HCT116 (cell line): ENCODE measurements around the gene RBM4B. TPM values are rescaled to one million over a fixed set of nuclear protein-coding genes. Genes with fewer than 3 reads are reported as not detected.

ENCODE experiments used
- ATAC-seq: fragments of 200-7000 bp; cut with Tn5 transposase; 2 replicates; pipeline ENCODE4 v1.9.1; 2020; ENCODE audit warnings: mild to moderate bottlenecking, moderate library complexity
- BruUV-seq: library from RNA; stranded (reverse); fragments of 400-500 nt; replicated peaks from 2 replicates; lab custom pipeline; 2021; lab: Mats Ljungman, UMichigan
- CTCF ChIA-PET: fragments of 300-600 bp; sonication (Branson Sonifier 250); formaldehyde crosslinking; loops from one replicate; lab custom pipeline; 2021; ENCODE audit warnings: antibody characterized with exemption; lab: Charles Lee
- POLR2A ChIA-PET: fragments of 300-600, 350-600 bp; sonication (Branson Sonifier 250); formaldehyde crosslinking; loops from one replicate; lab custom pipeline; 2021; ENCODE audit warnings: antibody characterized with exemption; lab: Charles Lee
- RAD21 ChIA-PET, 2 experiments: fragments of 300-600 bp; sonication (Branson Sonifier 250); formaldehyde crosslinking; loops; one replicate each; lab custom pipeline; 2023; ENCODE audit warnings: low total read pairs in 2 of 2; ENCODE audit not compliant: uncharacterized antibody in 2 of 2, unreplicated experiment in 2 of 2, low non-redundant PET in 1 of 2; lab: Charles Lee
- DNase-seq: peaks from one replicate; pipeline ENCODE4 v3.0.0-alpha.2; 2010; ENCODE audit warnings: low read depth, low spot score
- H2AFZ ChIP-seq: fragments of 200-600 bp; shearing (Covaris generic), sonication (generic); 2 replicates; pipeline ENCODE4 v1.6.1; 2017; ENCODE audit warnings: low read depth, mixed run types, mixed read lengths, antibody characterized with exemption, low read length; ENCODE audit not compliant: poor library complexity, severe bottlenecking
- H3K27ac ChIP-seq: 2 replicates; pipeline ENCODE4 v1.5.1; 2012; ENCODE audit warnings: low read depth, low read length
- H3K27me3 ChIP-seq: fragments of 200-600 bp; sonication (generic); 2 replicates; pipeline ENCODE4 v1.6.1; 2016; ENCODE audit warnings: mixed run types, low read length, mixed read lengths; ENCODE audit not compliant: insufficient read depth
- H3K36me3 ChIP-seq, 2 experiments: fragments of 200-500 bp in 1 of 2; fragments of 200-600 bp in 1 of 2; sonication (Bioruptor generic) in 1 of 2; sonication (generic) in 1 of 2; 2 replicates each; pipeline versions ENCODE4 v1.5.1 to v1.6.1; 2014 to 2016; ENCODE audit warnings: low read length in 2 of 2, inconsistent platforms in 1 of 2, mixed read lengths in 1 of 2, mixed run types in 1 of 2; ENCODE audit not compliant: insufficient read depth in 2 of 2, control insufficient read depth in 1 of 2
- H3K4me1 ChIP-seq, 2 experiments: fragments of 200-600 bp in 1 of 2; sonication (generic) in 1 of 2; 2 replicates each; pipeline versions ENCODE4 v1.5.1 to v1.6.1; 2012 to 2017; ENCODE audit warnings: low read length in 2 of 2, inconsistent platforms in 1 of 2, mild to moderate bottlenecking in 1 of 2, mixed read lengths in 1 of 2, mixed run types in 1 of 2, moderate library complexity in 1 of 2; ENCODE audit not compliant: insufficient read depth in 2 of 2, control insufficient read depth in 1 of 2
- H3K4me2 ChIP-seq: fragments of 200-600 bp; sonication (generic); 2 replicates; pipeline ENCODE4 v1.6.1; 2017; ENCODE audit warnings: mixed run types, low read length, mixed read lengths
- H3K4me3 ChIP-seq, 2 experiments: fragments of 200-600 bp in 1 of 2; sonication (generic) in 1 of 2; replicated peaks in 1 of 2; 2 replicates each; pipeline ENCODE4 v1.5.1; 2011 to 2016; ENCODE audit warnings: low read length in 2 of 2, control low read depth in 1 of 2, low read depth in 1 of 2, mild to moderate bottlenecking in 1 of 2, mixed read lengths in 1 of 2, mixed run types in 1 of 2
- H3K79me2 ChIP-seq: fragments of 200-600 bp; sonication (generic); 2 replicates; pipeline ENCODE4 v1.6.1; 2017; ENCODE audit warnings: mild to moderate bottlenecking, mixed run types, low read length, moderate library complexity, mixed read lengths; ENCODE audit not compliant: insufficient read depth
- H3K9ac ChIP-seq: fragments of 200-600 bp; sonication (generic); 2 replicates; pipeline ENCODE4 v1.6.1; 2016; ENCODE audit warnings: low read length, mixed read lengths
- H3K9me2 ChIP-seq: fragments of 200-600 bp; sonication (generic), shearing (Covaris generic); 2 replicates; pipeline ENCODE4 v1.6.1; 2017; ENCODE audit warnings: mixed run types, mild to moderate bottlenecking, moderate library complexity; ENCODE audit not compliant: insufficient read depth
- H3K9me3 ChIP-seq, 2 experiments: fragments of 200-500 bp in 1 of 2; fragments of 200-600 bp in 1 of 2; sonication (Bioruptor generic) in 1 of 2; sonication (generic) in 1 of 2; 2 replicates each; pipeline ENCODE4 v1.6.1; 2014 to 2017; ENCODE audit warnings: low read length in 2 of 2, mixed read lengths in 2 of 2, inconsistent platforms in 1 of 2, low read depth in 1 of 2, mild to moderate bottlenecking in 1 of 2, mixed run types in 1 of 2, moderate library complexity in 1 of 2; ENCODE audit not compliant: control insufficient read depth in 1 of 2, insufficient read depth in 1 of 2
- H4K20me1 ChIP-seq: fragments of 200-600 bp; sonication (generic), shearing (Covaris generic); 2 replicates; pipeline ENCODE4 v1.6.1; 2017; ENCODE audit warnings: mixed run types, mild to moderate bottlenecking, moderate library complexity; ENCODE audit not compliant: insufficient read depth
- EGR1 ChIP-seq: IDR thresholded peaks from 2 replicates; pipeline ENCODE4 v1.6.1; 2012; ENCODE audit warnings: low read depth
- ELF1 ChIP-seq: IDR thresholded peaks from 2 replicates; pipeline ENCODE4 v1.6.1; 2012; ENCODE audit warnings: low read depth, borderline replicate concordance
- EZH2 ChIP-seq: fragments of 200-600 bp; sonication (generic); IDR thresholded peaks from 2 replicates; pipeline ENCODE4 v1.6.1; 2017; ENCODE audit warnings: antibody characterized with exemption, mixed run types
- FOSL1 ChIP-seq: IDR thresholded peaks from 2 replicates; pipeline ENCODE4 v1.6.1; 2012; ENCODE audit warnings: low read depth
- POLR2A ChIP-seq: IDR thresholded peaks from 2 replicates; pipeline ENCODE4 v1.7.0; 2011; ENCODE audit warnings: borderline replicate concordance; ENCODE audit not compliant: insufficient read depth, insufficient read length; ENCODE audit errors: extremely low read depth
- POLR2AphosphoS5 ChIP-seq: IDR thresholded peaks from 2 replicates; pipeline ENCODE4 v1.6.1; 2011; ENCODE audit warnings: mild to moderate bottlenecking, low read depth, low read length, moderate library complexity
- RAD21 ChIP-seq: IDR thresholded peaks from 2 replicates; pipeline ENCODE4 v1.6.1; 2012; ENCODE audit warnings: low read depth, mild to moderate bottlenecking
- SIN3A ChIP-seq: IDR thresholded peaks from 2 replicates; pipeline ENCODE4 v1.6.1; 2012; ENCODE audit warnings: low read depth
- SP1 ChIP-seq: IDR thresholded peaks from 2 replicates; pipeline ENCODE4 v1.6.1; 2012; ENCODE audit warnings: low read depth
- SRF ChIP-seq: IDR thresholded peaks from 2 replicates; pipeline ENCODE4 v1.6.1; 2012; ENCODE audit warnings: low read depth
- YY1 ChIP-seq: IDR thresholded peaks from 2 replicates; pipeline ENCODE4 v1.6.1; 2011; ENCODE audit warnings: low read length, low read depth, moderate library complexity, mild to moderate bottlenecking; ENCODE audit not compliant: insufficient replicate concordance; ENCODE audit errors: extremely low read depth
- ZFX ChIP-seq: fragments of 450-650 bp; IDR thresholded peaks from 2 replicates; pipeline ENCODE4 v1.6.1; 2017
- ZNF274 ChIP-seq: fragments of 200-500 bp; sonication (Bioruptor generic); IDR thresholded peaks from 2 replicates; pipeline ENCODE4 v1.6.1; 2014; ENCODE audit warnings: mild to moderate bottlenecking, low read depth, low read length, inconsistent platforms
- intact Hi-C: fragments of 100-400 bp; cut with micrococcal nuclease; formaldehyde crosslinking; loops from 2 replicates; pipeline ENCODE4 v1.10.0; 2022
- total RNA-seq: library from RNA; stranded (reverse); gene quantifications from one replicate; pipeline ENCODE4 v1.2.1, GENCODE V29; 2021; ENCODE audit not compliant: unreplicated experiment
- TF ChIP-seq, protein P1 (sequence below): IDR thresholded peaks from 2 replicates; pipeline ENCODE4 v1.6.1; 2012; ENCODE audit warnings: low read depth

The RBM4B gene
- total RNA-seq, 1 experiment from 2014 or later, result 18.1 TPM

DNA sequence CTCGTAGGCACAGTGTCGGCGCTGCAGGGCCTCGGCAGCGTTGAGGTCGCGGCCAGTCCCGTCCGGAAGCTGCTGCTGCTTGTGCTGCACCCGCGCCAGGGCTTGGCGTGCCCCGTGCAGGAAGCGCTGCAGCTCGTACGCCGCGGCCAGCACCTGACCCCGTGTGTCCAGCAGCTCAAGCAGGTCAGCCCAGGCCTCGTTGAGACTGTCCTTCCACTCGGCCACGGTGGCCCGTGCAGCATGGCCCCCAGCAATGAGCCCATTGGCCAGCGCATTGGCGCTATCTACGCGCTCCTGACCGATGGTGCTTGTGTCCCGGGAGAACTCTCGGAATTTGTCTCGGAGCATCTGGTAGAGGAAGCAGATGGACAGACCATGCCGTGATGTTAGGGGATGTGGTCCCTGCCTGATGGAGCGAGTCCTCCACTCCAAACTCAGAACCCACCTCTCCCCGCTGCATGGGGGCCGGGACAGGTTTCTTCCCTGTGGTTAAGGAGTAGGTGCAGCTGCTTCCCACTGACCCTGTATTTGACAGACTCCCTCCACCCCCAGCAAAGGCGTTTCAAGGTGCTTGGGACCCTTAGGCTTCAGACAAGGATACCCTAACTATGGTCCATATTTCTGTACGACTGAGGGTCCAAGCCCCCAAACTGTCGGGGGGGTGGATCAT, 13.8 kb upstream of the RBM4B start:
- Histone ChIP-seq H2AFZ (no peak overlapping the region), H3K4me2 (no peak overlapping the region), H3K9me2 (no peaks in the 10 kb centered on the region), H3K27ac (no peak overlapping the region), H3K9me3 (no peaks in the 10 kb centered on the region), H3K4me1 (peaks cover 2 to 5% of the 10 kb centered on the region in 2 experiments; a peak in 3 of 4 replicates), H3K27me3 (no peaks in the 10 kb centered on the region), H3K79me2 (no peaks in the 10 kb centered on the region), H4K20me1 (no peaks in the 10 kb centered on the region), H3K9ac (no peak overlapping the region), H3K4me3 (no peak overlapping the region), H3K36me3 (no peaks in the 10 kb centered on the region)
- POLR2A ChIA-PET, result no interaction called here
- TF ChIP-seq YY1, result no peak
- TF ChIP-seq POLR2AphosphoS5, result no peak
- TF ChIP-seq SIN3A, result no peak
- no peak for TF ChIP-seq POLR2A
- TF ChIP-seq ZNF274, result no peak
- TF ChIP-seq, protein P1, sequence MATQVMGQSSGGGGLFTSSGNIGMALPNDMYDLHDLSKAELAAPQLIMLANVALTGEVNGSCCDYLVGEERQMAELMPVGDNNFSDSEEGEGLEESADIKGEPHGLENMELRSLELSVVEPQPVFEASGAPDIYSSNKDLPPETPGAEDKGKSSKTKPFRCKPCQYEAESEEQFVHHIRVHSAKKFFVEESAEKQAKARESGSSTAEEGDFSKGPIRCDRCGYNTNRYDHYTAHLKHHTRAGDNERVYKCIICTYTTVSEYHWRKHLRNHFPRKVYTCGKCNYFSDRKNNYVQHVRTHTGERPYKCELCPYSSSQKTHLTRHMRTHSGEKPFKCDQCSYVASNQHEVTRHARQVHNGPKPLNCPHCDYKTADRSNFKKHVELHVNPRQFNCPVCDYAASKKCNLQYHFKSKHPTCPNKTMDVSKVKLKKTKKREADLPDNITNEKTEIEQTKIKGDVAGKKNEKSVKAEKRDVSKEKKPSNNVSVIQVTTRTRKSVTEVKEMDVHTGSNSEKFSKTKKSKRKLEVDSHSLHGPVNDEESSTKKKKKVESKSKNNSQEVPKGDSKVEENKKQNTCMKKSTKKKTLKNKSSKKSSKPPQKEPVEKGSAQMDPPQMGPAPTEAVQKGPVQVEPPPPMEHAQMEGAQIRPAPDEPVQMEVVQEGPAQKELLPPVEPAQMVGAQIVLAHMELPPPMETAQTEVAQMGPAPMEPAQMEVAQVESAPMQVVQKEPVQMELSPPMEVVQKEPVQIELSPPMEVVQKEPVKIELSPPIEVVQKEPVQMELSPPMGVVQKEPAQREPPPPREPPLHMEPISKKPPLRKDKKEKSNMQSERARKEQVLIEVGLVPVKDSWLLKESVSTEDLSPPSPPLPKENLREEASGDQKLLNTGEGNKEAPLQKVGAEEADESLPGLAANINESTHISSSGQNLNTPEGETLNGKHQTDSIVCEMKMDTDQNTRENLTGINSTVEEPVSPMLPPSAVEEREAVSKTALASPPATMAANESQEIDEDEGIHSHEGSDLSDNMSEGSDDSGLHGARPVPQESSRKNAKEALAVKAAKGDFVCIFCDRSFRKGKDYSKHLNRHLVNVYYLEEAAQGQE, result no peak
- no peak for TF ChIP-seq FOSL1
- no peak for TF ChIP-seq SP1
- no peak for TF ChIP-seq ELF1
- no peak for TF ChIP-seq EZH2
- TF ChIP-seq RAD21, result no peak
- no peak for TF ChIP-seq SRF
- no peak for TF ChIP-seq EGR1
- TF ChIP-seq ZFX, result no peak
- ATAC-seq, result no peak
- intact Hi-C loops, result no loop called here
- no peak for DNase-seq
- BruUV-seq, result no TSS peak
- RAD21 ChIA-PET, result no interaction called here
- CTCF ChIA-PET, result interaction anchor here (1.1 kb wide), 1 partner anchor 284 kb away, joined by 3 read pairs; the partner anchor contains the start of gene C11orf86
